ENCODE measurements around the gene SRSF10.
A peak's percentile ranks its signal among the peaks of the same experiment; 100 is the strongest.
"Not testable (repeated sequence)": the region's sequence is repeated elsewhere in the genome, so short reads cannot be mapped to it uniquely, and the experiment has no call there.

Gene SRSF10

DNA sequence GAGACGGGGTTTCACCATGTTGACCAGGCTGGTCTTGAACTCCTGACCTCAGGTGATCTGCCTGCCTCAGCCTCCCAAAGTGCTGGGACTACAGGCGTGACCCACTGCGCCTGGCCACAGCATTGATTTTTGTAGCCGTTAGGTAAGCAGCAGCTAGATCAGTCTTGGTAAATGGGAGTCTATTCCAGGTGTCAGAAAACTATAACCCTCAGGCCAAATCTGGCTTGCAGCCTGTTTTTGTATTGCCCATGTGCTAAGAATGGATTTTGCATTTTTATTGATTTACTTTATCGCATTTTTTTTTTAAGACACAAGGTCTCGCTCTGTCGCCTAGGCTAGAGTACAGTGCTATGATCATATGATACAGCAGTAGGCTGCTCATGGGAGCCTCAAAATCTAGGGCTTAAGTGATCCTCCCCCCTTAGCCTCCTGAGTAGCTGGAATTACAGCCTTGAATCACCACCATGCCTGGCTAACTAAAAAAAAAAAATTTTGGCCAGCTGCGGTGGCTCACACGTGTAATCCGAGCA lies 16.6 kb upstream of the SRSF10 start:
- DNase-seq = no peak

DNA sequence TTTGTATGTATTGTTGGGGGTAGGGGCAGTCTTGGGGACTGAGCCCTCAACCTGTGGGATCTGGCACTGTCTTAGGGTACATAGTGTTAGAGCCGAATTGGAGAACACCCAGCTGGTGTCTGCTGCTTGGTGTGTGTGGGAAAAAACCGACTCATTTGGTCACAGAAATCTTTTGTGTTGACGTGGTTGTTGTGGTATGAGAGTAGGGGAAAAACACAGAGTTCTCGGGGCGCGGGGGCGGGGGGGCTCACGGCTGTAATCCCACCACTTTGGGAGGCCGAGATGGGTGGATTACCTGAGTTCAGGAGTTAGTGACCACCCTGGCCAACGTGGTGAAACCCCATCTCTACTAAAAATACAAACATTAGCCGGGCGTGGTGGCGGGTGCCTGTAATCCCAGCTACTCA lies 15.3 kb upstream of the SRSF10 start:
- no peak for DNase-seq

DNA sequence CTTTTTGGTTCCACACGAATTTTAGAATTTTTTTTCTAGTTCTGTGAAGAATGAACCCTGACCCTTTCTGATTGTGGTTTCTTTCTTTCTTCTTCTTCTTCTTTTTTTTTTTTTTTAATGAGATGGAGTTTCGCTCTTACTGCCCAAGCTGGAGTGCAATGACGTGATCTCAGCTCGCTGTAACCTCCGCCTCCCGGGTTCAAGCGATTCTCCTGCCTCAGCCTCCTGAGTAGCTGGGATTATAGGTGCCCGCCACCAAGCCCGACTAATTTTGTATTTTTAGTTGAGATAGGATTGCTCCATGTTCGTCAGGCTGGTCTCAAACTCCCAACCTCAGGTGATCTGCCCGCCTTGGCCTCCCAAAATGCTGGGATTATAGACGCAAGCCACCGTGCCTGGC lies 11.9 kb upstream of the SRSF10 start:
- not testable (repeated sequence) for DNase-seq

DNA sequence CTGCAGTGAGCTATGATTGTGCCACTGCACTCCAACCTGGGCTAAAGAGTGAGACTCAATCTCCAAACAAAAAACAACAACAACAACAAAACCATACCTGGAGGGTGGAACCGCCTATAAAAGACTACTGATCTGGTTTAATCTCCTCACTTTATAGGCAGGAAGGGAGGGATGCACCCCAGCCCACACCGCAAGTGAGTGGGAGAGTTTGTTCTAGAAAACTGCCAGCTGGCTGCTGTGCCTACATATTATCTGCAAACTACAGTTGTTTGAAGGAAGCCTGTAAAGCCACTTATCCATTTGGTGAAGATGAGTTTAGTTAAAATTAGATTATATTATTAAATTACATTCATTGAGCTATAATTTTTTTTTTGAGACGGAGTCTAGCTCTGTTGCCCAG lies 9.1 kb upstream of the SRSF10 start:
- no peak for DNase-seq

DNA sequence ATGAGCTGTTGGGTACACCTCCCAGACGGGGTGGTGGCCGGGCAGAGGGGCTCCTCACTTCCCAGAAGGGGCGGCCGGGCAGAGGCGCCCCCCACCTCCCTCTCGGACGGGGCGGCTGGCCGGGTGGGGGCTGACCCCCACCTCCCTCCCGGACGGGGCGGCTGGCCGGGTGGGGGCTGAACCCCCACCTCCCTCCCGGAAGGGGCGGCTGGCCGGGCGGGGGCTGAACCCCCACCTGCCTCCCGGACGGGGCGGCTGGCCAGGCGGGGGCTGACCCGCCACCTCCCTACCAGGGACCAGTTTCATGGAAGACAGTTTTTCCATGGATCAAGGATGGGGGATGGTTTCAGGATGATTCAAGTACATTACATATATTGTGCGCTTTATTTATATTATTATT lies 6.9 kb upstream of the SRSF10 start:
- DNase-seq = not testable (repeated sequence)

DNA sequence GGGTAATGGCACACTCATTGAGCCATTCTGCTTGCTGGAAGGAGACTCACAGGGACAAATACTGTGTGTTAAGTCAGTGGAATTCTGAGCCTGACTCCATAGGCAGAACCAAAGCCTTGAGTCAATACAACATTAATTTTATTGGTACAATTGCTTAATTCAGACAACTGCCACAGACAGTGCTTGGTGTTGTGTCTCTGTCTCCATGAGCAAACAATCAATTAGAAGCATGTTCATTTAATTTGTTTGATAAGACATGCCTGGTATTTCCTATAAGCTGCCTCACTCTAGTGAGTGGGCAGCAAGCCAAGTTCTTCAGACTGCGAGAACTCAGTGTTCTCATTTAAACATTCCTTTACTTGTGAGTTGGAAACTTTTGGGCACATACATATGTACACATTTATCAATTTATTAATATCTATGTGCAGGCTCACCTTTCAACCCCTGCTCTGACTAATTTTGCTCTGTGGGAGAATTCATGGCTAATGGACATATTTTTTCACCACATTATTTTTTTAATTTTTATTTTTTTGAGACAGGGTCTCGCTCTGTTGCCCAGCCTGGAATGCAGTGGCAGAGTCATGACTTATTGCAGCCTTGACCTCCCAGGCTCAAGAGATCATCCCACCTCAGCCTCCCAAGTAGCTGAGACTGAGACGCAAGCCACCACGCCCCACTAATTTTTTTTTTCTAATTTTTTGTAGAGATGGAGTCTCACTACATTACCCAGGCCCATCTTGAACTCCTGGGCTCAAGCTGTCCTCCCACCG lies 4.5 kb upstream of the SRSF10 start:
- no peak for DNase-seq

DNA sequence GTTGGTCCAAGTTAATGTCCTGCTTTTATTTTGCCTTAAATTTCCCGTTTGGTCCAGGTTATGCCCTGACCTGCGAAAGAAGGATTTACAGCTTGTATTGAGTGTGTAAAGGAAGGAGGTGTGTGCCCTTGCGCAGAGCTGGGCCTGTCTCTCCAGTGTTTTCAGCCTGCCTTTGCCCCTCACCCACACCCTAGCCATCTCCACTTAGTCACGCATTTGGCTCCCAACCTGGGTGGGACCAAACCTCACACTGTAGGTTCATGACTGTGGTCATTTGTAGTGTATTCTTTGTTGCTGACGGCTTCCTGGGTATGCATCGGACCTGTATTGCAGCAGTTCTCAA lies 572 bp upstream of the SRSF10 start:
- DNase-seq = peak; percentile 43

DNA sequence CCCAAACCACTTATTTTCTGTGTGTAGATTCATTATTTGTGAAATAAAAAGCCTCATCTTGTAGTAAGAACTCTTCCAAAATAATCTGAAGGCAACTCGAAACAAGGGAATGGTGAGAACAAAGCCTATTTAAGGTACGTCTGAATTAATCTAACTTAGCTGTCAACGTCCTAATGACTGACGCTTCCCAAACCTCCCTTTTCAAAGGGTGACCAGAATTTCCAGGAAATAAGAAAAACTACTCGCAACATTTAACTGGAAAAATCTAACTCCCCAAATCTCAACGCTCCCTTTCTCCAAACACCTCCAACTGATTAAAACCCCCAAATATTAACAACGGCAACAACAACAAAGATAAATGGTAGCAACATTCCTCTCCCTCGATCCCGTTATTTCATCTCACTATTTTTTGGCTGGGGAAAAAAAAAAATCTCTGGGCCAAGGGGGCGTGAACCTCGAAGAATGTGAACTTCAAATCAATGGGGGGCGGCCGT lies 693 bp downstream of the SRSF10 start:
- no peak for DNase-seq

DNA sequence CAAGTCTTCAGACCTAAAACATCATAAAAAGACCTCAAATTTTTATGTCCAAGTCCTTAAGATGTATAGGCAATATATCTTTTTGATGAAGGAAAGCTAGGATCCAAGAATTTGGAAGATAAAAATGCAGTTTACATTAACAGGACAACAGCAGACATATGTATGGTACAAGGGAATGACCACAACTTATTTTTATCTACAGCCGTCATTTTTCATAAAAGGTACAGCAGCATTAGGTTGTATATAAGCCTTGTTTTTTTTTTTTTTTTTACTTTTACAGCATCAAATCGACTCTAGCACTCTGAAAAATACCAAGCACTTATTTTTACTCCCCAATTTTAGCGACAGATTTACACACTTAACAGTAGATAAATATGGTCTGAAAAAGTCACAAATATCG lies 1.3 kb downstream of the SRSF10 start:
- DNase-seq = no peak

DNA sequence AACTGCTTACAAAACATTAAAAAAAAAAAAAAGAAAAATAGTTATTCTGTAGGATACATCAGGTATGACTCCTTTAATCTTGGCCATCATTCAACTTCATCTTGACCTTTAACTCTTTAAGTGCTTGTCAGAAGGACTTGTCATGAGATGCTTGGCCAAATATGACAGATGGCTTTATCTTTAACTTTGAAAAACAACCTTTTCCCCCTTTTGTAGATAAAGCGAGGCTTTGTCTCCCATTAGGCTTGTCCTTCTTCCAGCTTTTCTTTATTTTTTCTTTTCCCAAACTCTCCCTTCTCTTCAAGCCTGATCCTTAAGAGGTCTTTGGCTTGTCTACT lies 2.3 kb downstream of the SRSF10 start:
- DNase-seq = no peak

DNA sequence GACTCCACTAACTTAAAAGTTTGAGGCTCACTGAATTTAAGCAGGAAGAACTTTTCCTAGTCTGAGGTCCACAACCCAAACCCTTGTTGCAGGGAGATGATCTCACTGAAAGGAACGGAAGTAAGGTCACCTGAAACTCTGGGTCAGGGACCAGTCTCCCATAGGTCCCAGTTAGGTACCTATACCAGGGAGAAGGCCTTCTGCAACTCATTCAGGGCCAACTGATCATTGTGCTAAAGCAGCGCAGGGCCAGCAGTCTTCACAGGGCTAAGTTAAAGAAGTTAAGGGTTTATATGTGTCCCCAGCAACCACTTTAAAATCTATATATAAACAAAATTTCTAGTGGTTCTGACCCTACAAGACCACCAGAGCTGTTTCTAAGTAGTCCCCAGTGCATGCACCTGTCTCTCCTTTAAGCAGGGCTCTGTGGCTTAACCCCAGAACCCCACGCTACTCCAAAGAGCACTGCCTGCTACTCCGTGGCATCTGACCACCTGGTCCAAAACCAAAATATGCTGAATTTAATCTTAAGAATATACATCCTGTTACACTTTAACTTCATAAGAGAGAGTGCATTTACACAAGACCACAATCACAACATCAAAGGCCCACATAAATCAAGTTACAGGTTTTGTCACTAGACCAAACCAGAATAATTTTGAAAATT lies 2.8 kb downstream of the SRSF10 start:
- DNase-seq = no peak

DNA sequence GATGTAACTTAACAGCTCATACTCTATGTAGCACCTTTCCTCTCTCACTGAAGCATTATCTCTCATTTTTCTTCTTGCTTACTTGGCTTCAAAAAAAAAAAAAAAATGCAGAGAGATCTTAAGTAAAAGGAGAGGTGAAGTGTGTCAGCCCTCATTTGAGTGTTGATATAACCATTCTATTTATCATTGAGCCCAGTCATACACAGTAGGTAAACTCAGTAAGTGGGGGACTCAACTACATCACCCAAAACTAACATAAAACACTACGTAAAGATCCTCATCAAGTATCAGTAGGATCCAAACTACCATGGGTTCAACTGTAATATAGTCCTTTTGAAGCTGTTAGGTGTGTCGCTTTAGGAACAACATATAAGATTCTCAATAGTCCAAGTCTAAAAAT lies 12.3 kb downstream of the SRSF10 start:
- no peak for DNase-seq

DNA sequence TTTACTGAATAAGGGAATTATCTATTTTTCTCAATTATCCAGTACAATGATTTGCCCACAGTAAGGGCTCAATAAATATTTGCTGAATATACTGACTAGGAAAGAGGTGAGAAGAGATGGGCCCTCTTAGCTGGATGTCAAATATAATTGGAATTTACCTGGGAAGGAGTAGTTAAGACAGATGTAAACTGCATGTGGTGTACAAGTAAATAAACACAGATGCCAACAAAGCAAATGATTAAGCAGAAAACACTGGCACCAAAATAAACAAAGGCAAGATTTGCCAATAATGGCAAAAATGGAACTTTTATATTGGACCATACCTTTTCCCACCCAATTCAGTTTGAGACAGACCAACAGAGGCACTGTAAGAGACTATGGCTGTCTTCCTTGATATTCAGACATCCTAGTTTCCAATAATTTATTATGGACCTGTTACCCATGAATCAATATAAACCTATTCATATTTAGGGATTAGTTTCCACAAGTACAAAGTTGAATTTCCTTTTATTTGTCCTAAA lies 13.1 kb downstream of the SRSF10 start:
- no peak for DNase-seq

DNA sequence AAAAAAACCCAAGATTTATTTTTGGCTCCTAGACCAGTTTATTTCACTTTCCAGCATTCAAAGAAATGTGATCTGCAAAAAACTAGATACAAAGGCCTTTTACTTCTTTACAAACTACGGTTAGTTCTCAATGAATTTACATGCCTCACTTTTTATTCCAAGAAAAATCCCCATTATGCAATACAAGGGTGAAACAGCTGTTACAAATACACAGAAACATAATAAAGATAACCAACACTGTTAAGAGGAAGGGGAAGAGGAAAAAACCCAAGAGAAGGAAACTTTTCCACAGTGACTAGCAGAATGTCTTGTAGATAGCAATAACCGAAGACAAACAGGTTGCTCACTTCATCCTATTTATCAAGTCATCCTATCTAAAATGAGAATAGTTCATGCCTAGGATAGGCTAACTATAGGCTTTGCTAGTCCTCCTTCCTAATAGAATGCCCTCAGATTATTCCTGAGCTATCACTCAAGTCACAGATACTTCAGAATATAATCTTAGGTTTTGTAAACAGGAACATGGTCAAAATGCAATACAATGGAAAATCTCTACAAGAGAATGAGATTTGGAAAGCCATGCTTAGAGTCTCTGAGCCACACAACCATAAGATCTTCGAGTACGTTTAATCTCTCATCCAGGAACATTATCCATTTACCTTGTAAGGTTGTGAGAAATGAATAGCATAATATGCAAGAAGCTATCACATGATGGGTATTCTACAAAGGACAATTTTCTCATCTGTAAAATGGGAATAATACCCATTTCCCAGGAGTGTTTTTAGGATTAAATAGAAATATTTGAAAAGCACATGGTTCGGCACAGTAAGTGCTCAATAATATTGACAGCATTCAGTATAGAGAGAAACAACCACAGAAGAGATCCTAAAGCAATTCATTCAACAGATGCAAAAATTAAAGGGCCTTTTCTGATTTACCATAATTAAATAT lies 15.1 kb downstream of the SRSF10 start:
- DNase-seq = no peak

DNA sequence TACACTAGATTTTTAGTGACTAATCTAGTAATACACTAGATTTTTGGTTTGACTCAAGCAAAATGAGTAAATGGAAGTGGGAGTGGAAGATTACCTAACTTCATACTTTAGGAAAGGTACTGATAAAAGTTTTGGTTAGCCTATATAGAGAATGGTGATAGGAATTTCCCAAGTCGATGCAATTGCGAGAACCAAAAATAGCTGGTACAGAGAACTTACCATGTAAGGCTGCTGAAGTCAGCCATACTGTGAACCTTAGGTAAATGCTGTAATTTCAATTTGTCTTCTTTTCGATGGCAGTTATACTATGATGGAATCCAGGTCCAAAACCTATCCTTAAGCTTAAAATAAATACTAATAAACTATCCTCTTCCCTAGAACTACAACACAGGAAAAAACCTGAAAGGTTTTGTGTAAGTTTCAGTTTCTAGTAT lies 15.9 kb downstream of the SRSF10 start:
- DNase-seq = no peak

DNA sequence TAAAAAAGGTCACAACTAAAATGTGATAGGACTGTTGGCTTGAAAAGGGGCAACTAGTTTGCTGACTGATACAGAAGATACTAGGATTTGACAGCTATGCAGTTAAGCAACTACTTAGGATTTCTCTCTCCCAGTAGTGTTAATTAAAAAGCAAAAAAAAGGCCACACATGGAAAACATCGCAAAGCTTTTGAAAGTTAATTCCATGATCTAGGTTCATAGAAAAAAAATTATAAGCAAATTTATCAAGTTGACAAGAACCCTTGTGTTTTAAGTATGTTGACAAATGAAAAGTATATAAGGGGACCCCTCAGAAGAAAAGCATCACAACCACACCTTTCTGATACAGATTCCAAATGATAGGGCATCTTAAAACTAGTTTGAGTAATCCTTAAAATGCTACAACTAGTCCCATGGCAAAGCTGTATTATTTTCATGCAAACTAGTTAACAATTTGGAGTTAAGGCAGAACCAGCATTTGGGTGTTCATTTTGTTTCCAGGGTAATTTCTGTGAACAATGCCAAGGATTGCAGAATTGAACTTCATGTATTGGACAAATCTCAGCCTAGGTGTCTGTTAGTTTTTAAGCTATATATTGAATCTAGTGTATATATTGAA lies 16.4 kb downstream of the SRSF10 start:
- DNase-seq = no peak

DNA sequence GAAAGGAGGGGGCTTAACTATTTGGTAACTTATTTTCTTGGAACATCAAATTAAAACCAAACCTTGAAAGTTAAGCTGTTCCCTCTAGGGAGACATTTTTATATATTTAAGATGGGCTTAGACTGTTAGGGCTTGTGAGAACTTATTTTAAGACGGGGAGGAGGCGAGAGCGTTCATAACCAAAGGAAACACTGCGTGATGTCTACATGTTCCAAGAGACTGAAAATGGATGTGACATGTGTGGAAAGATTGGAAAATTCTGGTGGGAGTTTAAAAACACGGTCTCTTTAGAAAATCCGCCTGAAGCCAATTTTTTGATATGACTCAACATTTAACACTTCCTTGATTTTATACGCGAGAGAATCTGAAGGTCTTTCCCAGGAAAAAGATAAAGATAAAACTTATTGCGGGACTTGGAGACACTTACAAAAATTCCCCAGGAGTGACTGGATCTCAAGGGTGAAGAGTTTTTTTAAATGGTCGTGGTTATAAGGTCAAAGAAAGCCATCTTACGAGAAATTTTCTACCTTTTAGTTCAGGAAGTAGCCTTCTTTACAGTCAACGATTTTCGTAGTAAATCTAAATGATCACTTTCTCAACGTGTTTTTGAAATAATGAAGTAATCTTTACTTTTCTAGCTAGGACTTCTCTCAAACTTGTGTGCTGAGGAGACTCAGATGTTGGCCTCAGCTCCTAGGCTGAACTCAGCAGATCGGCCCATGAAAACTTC lies 19.7 kb downstream of the SRSF10 start:
- no peak for DNase-seq

DNA sequence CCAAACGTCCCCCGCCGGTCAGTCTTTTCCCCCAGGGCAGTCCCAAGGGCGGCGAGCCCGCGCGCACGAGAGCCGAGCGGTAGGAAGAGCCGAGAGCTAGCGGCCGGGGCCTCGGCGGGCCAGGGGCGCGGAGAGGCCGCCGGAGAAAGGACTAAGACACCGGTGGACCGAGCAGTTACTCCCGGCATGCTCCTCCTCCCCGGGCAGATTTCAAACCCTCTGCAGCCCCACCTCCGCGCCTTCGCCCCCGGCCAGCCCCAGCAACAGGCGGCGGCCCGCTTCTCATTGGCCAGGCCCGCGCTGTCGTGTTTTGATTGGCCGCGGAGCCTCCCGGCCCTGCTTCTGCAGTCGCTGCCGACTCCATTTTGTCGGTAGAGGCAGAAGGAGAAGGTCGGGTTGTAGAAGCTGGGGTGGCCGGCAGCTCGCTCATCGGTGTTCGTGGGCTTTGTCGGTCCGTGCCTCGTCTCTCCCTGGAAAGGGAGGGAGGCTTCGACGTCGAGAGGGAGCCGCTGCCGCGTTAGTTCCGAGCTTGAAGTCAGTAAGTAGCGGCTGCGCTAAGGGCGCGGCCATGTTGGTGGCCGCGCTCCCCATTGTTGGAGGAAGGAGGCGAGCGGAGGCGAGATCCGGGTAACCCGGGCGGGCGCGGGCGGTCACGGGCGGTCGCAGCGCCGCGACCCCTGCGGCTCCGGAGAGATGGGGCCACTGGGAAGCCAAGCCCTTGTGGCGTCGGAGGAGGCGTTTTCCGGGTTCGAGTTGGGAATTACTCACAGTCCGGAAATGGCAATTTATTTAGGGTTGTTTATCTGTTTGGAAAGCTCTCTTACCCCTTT lies 20.5 kb downstream of the SRSF10 start, which contains the start of gene PNRC2:
PNRC2 (plus strand) TSS at position 368 of the 830 bp plus-strand sequence. CDS start 1,630 bp downstream, outside the sequence.
- DNase-seq = peak; percentile 95

DNA sequence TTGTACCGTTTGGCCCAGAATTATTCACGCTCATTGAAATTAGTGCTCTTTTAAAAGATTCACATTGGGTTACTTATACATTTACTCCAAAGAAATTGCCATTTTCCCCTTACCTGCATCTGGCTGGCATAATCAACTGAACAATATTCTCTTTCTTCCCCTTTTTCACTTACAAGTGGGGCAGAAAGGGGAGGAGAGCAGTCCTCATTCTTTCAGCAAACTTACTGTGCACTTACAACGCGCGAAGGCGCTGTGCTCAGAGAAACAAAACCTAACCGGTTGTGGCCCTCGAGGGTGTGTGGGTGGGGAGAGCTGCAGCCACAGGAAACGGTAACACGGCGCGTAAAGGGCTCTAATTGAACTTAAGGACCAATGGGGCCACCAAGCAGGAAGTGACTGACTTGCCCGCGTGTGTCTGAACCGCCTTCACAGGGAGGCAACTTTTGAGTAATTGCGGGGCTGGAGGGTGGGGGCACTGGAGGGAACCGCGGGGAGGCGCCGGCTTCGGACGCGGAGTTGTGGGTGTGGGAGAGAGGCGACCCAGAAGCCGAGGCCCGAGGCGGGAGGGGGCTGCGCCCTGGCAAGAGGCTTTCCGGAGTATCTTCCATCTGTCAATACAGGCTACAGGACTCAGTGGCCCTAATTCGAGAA lies 21.2 kb downstream of the SRSF10 start:
- DNase-seq = peak; percentile 90

Measured in CD4-positive, alpha-beta T cell treated with Interleukin-6 for 4 hours (primary cell).